Body of pancreas (tissue), 4 donors: Measurements from ENCODE around the gene C21orf91. TPM values are rescaled to one million over a fixed set of nuclear protein-coding genes. Genes with fewer than 3 reads are reported as not detected.

ENCODE experiments used
- ATAC-seq: fragments of 150-250 bp; one replicate; pipeline ENCODE4 v1.9.1; 2016
- DNase-seq, 4 donors: peaks; one replicate each; pipeline ENCODE4 v3.0.0-alpha.2; 2019
- H3K27ac ChIP-seq, 4 donors: fragments of 200-600 bp; sonication (generic); 1 replicate in 3 of 4; 2 replicates in 1 of 4; pipeline versions ENCODE4 v1.5.1 to v1.6.1; 2016 to 2019; ENCODE audit warnings: mild to moderate bottlenecking in 1 of 4, mixed read lengths in 1 of 4, moderate library complexity in 1 of 4
- H3K27me3 ChIP-seq, 2 donors: fragments of 200-600 bp; sonication (generic); one replicate each; pipeline ENCODE4 v1.6.0; 2016; ENCODE audit warnings: mild to moderate bottlenecking in 1 of 2
- H3K36me3 ChIP-seq, 2 donors: fragments of 200-600 bp; sonication (generic); replicated peaks in 1 of 2; 2 replicates each; pipeline ENCODE4 v1.5.1; 2016; ENCODE audit warnings: low read depth in 2 of 2; ENCODE audit not compliant: insufficient read depth in 1 of 2
- H3K4me1 ChIP-seq: fragments of 200-600 bp; sonication (generic); one replicate; pipeline ENCODE4 v1.6.0; 2016
- H3K4me3 ChIP-seq, 2 donors: fragments of 200-600 bp; sonication (generic); 1 replicate in 1 of 2; 2 replicates in 1 of 2; pipeline ENCODE4 v1.5.1; 2016 to 2019
- H3K9me3 ChIP-seq, 3 donors: fragments of 200-600 bp; sonication (generic); 1 replicate in 2 of 3; 2 replicates in 1 of 3; pipeline ENCODE4 v1.5.1; 2016
- POLR2A ChIP-seq, 3 donors: fragments of 450-650 bp; IDR thresholded peaks; one replicate each; pipeline ENCODE4 v1.6.1; 2016; ENCODE audit warnings: antibody characterized with exemption in 3 of 3, mild to moderate bottlenecking in 2 of 3
- WGBS, 2 donors: methylation state at CpG; one replicate each; pipeline ENCODE4 v1.1.5; 2017; 5-methylcytosine and 5-hydroxymethylcytosine counted together
- intact Hi-C: fragments of 100-400 bp; cut with DNase I; formaldehyde crosslinking; loops from one replicate; pipeline ENCODE4 v1.15.1; 2023
- total RNA-seq, 2 donors: library from RNA; depleted of rRNA; stranded (reverse); fragments of >200 nt; gene quantifications; one replicate each; pipeline ENCODE4 v1.1.0, GENCODE V29; 2016
- TF ChIP-seq, protein P1 (sequence below), 7 experiments: fragments of 450-650 bp in 4 of 7; fragments of 200-600 bp in 3 of 7; sonication (generic) in 3 of 7; IDR thresholded peaks; one replicate each; pipeline ENCODE4 v1.5.1; 2016 to 2019; ENCODE audit warnings: antibody characterized with exemption in 7 of 7

The C21orf91 gene
- total RNA-seq, 2 donors from 2014 or later, result 2.0 to 7.0 TPM

DNA sequence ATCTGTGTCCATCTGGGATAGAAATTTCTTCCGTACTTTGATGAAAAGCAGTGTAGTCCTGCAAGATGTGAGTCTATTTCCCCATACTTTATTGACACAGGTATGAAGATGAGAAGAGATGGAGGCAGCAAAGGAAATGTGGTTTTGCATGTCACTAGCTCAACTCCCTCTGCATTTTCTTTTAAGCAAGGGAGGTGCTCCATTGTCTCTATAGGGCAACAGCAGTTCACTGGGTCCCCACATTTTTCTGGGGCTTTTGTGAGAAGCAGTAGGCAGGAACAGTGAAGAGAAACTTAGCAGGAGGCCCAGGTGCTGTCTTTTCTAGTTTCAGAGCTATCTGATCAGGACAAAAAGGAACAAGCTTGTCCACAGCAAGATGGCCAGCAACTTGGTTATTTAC lies 37.1 kb downstream of the C21orf91 start:
- intact Hi-C loops, result no loop called here

DNA sequence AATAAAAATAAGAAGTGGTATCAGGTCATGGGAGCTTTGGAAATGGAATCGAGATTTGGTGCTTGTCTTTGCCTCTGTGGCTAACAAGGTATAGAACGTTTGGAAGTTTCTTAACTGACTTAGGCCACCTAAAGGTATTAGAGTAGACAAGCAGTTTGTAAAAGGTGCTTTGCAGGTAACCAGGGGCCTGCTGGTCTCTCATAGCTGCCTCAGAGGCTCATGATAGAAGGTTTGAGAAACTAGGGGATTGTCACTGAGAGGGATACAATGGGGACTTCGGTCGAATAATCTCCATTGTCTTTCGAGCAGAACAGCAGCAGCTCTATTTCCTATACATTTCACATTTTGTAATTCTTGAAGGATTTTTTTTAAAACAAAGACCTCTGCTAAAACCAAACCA lies 37.6 kb downstream of the C21orf91 start:
- DNase-seq (no peak), ATAC-seq (no peak)
- Histone ChIP-seq H3K27ac (no peak overlapping the region), H3K36me3 (peaks cover 0 to 4% of the 10 kb centered on the region in 2 donors), H3K4me1 (no peaks in the 10 kb centered on the region), H3K27me3 (no peaks in the 10 kb centered on the region), H3K4me3 (no peak overlapping the region), H3K9me3 (no peaks in the 10 kb centered on the region)
- intact Hi-C loops, result no loop called here
- WGBS, 2 donors, result 70 to 74% methylated on average over 5 of the region's 5 CpGs
- TF ChIP-seq, protein P1, sequence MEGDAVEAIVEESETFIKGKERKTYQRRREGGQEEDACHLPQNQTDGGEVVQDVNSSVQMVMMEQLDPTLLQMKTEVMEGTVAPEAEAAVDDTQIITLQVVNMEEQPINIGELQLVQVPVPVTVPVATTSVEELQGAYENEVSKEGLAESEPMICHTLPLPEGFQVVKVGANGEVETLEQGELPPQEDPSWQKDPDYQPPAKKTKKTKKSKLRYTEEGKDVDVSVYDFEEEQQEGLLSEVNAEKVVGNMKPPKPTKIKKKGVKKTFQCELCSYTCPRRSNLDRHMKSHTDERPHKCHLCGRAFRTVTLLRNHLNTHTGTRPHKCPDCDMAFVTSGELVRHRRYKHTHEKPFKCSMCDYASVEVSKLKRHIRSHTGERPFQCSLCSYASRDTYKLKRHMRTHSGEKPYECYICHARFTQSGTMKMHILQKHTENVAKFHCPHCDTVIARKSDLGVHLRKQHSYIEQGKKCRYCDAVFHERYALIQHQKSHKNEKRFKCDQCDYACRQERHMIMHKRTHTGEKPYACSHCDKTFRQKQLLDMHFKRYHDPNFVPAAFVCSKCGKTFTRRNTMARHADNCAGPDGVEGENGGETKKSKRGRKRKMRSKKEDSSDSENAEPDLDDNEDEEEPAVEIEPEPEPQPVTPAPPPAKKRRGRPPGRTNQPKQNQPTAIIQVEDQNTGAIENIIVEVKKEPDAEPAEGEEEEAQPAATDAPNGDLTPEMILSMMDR (IDR thresholded peaks at IDR 0.05), result no peak
- TF ChIP-seq POLR2A (IDR thresholded peaks at IDR 0.05), result no peak

More for the DNA sequence above, 37.1 kb downstream of the C21orf91 start:
- no peaks in the 10 kb centered on the region for H3K4me1 ChIP-seq
- DNase-seq, result no peak
- H3K9me3 ChIP-seq, result no peaks in the 10 kb centered on the region
- no peaks in the 10 kb centered on the region for H3K27me3 ChIP-seq
- H3K4me3 ChIP-seq, result no peak overlapping the region
- ATAC-seq, result no peak
- no peak overlapping the region for H3K27ac ChIP-seq
- H3K36me3 ChIP-seq, result peaks cover 0 to 4% of the 10 kb centered on the region in 2 donors
- no peak for TF ChIP-seq POLR2A (IDR thresholded peaks at IDR 0.05)
- TF ChIP-seq, protein P1 (IDR thresholded peaks at IDR 0.05), result no peak
- 83 to 85% methylated on average over 1 of the region's 1 CpG for WGBS, 2 donors

DNA sequence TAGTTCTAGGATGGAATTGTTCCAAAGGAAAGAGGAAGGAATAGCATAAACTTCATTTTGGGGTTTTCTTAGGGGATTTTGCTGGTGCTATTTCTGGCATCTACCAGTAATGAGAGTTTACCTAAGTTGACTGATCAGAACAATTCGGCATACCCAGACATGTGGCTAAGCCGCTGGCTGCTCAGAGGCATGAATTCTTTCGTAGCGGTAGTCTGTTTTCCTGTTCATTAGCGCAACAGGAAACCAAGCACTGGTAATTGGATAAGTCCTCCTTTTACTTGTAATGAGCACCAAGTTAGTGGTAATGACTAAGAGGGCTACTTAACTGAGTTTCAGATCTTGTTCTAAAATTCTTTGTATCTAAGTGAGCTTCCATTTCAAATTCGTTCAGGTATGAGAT lies 38.6 kb downstream of the C21orf91 start:
- no peak overlapping the region for H3K27ac ChIP-seq
- ATAC-seq, result no peak
- no peaks in the 10 kb centered on the region for H3K9me3 ChIP-seq
- intact Hi-C loops, result no loop called here
- peaks cover 0 to 2% of the 10 kb centered on the region in 2 donors for H3K36me3 ChIP-seq
- no peaks in the 10 kb centered on the region for H3K4me1 ChIP-seq
- TF ChIP-seq, protein P1 (IDR thresholded peaks at IDR 0.05), result no peak
- TF ChIP-seq POLR2A (IDR thresholded peaks at IDR 0.05), result no peak
- no peak for DNase-seq
- 75 to 80% methylated on average over 6 of the region's 6 CpGs for WGBS, 2 donors
- H3K4me3 ChIP-seq, result no peak overlapping the region
- no peaks in the 10 kb centered on the region for H3K27me3 ChIP-seq

DNA sequence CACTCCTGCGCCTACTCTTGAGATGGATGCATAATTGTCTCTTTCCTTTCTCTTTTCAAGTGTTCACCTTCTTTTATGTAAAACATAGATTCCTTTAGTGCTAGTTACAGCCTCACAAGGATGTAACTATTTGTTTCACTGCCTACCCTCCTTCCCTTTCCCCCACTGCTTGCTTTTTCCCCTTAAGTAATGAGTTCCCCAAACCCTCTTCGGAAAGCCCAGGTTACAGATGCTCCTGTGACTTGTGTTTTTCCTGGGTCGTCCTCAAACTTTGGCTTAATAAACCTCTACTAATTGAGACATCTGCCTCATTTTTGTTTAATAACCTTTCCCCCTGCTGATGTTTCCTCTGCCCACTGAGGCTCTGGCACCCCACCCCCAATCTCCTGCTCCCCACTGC lies 39.2 kb downstream of the C21orf91 start:
- Histone ChIP-seq H3K4me3 (no peak overlapping the region), H3K27ac (no peak overlapping the region), H3K4me1 (no peaks in the 10 kb centered on the region), H3K27me3 (no peaks in the 10 kb centered on the region), H3K36me3 (no peaks in the 10 kb centered on the region), H3K9me3 (no peaks in the 10 kb centered on the region)
- intact Hi-C loops, result no loop called here
- 76 to 86% methylated on average over 3 of the region's 3 CpGs for WGBS, 2 donors
- no peak for DNase-seq
- no peak for ATAC-seq
- TF ChIP-seq, protein P1 (IDR thresholded peaks at IDR 0.05), result no peak
- no peak for TF ChIP-seq POLR2A (IDR thresholded peaks at IDR 0.05)

DNA sequence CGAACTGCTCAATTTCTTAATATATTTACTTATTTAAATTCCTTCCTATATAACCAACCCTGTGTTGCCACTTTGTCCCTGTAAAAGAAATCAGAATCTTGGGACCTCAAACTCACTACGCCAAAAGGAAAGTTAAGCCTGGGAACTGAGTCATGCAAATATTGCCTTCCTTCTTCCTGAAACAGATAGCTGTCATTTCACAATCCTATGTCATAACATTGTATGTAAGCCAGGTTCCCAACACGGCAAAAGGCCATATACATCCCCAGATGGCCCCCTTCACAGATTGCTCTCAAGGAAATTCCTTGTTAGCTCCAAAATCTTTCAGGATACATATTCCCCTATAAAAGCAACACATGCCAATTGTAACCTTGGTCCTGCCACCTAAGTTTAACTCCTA lies 39.7 kb downstream of the C21orf91 start:
- intact Hi-C loops, result no loop called here
- ATAC-seq, result no peak

More for the DNA sequence above, 39.7 kb downstream of the C21orf91 start:
- Histone ChIP-seq H3K27ac (no peak overlapping the region), H3K36me3 (no peaks in the 10 kb centered on the region), H3K9me3 (no peaks in the 10 kb centered on the region), H3K4me1 (no peaks in the 10 kb centered on the region), H3K27me3 (no peaks in the 10 kb centered on the region), H3K4me3 (no peak overlapping the region)
- no peak for TF ChIP-seq POLR2A (IDR thresholded peaks at IDR 0.05)
- TF ChIP-seq, protein P1 (IDR thresholded peaks at IDR 0.05), result no peak
- WGBS, 2 donors, result 55 to 76% methylated on average over 3 of the region's 3 CpGs
- DNase-seq, result no peak
